Uterus (tissue), 2 donors: ENCODE measurements around the gene MT1E.

Source experiments
- POLR2A ChIP-seq, 2 donors: fragments of 450-650 bp; IDR thresholded peaks; one replicate each; pipeline ENCODE4 v1.6.1; 2016; ENCODE audit warnings: antibody characterized with exemption in 2 of 2, mild to moderate bottlenecking in 1 of 2, moderate library complexity in 1 of 2
- TF ChIP-seq, protein P1 (sequence below), 4 experiments: fragments of 200-600 bp in 2 of 4; fragments of 450-650 bp in 2 of 4; sonication (generic) in 2 of 4; IDR thresholded peaks; one replicate each; pipeline ENCODE4 v1.5.1; 2016 to 2019; ENCODE audit warnings: antibody characterized with exemption in 4 of 4, mild to moderate bottlenecking in 2 of 4, moderate library complexity in 1 of 4

DNA sequence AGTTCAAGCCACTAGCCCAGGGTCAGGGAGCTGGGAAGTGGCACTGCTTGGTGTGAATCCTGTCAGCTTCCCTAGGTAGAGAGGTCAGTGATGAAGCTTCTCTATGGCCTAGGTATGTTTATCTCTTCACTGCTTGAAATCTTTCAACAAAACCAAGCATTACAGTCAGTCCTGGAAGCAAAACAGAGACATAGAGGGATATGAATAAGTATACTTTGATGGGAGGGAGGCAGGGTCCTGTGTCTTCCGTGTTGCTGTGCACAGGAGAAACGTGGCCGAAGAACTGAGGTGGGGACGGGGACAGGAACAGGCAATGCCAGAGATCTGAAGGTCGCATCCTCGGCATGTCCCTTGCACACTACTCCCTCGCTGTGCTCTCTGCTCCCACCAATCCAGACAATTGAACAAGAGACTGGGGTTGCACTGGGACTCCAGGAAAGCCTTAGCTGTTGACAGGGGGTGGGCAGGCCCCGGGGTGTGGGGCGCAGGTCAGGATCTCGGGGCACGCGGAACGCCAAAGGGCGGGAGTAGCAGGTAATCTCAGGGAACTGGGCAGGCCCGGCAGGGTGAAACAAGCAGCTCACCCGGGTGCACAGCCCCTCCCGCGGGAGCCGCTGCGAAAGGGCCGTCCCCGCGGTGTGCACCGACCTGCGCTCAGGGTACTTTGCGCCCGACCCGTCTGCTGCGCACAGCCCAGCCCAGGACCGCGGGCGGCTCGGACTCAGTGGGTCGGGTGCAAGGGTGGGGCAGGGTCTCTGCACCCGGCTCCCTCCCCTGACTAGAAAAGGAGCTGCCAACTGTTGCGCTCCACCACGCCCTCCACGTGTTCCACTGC lies 43.6 kb downstream of the MT1E start, which contains the start of gene MT1H:
- TF ChIP-seq, protein P1, sequence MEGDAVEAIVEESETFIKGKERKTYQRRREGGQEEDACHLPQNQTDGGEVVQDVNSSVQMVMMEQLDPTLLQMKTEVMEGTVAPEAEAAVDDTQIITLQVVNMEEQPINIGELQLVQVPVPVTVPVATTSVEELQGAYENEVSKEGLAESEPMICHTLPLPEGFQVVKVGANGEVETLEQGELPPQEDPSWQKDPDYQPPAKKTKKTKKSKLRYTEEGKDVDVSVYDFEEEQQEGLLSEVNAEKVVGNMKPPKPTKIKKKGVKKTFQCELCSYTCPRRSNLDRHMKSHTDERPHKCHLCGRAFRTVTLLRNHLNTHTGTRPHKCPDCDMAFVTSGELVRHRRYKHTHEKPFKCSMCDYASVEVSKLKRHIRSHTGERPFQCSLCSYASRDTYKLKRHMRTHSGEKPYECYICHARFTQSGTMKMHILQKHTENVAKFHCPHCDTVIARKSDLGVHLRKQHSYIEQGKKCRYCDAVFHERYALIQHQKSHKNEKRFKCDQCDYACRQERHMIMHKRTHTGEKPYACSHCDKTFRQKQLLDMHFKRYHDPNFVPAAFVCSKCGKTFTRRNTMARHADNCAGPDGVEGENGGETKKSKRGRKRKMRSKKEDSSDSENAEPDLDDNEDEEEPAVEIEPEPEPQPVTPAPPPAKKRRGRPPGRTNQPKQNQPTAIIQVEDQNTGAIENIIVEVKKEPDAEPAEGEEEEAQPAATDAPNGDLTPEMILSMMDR (IDR thresholded peaks at IDR 0.05), result no peak
- TF ChIP-seq POLR2A (IDR thresholded peaks at IDR 0.05), result no peak
